LNCaP clone FGC (cell line): ENCODE measurements around the gene OR6N1.

ENCODE experiments used
- DNase-seq: peaks from one replicate; pipeline ENCODE4 v3.0.0-alpha.2; 2011; ENCODE audit warnings: low read depth
- H3K4me3 ChIP-seq: 2 replicates; pipeline ENCODE4 v1.5.1; 2011; ENCODE audit warnings: mild to moderate bottlenecking, low read depth, low read length, control low read depth
- TF ChIP-seq, protein P1 (sequence below): IDR thresholded peaks from 2 replicates; pipeline ENCODE4 v1.5.1; 2012; ENCODE audit warnings: mild to moderate bottlenecking; ENCODE audit not compliant: control insufficient read depth, insufficient read depth; ENCODE audit errors: extremely low read depth

The OR6N1 gene

DNA sequence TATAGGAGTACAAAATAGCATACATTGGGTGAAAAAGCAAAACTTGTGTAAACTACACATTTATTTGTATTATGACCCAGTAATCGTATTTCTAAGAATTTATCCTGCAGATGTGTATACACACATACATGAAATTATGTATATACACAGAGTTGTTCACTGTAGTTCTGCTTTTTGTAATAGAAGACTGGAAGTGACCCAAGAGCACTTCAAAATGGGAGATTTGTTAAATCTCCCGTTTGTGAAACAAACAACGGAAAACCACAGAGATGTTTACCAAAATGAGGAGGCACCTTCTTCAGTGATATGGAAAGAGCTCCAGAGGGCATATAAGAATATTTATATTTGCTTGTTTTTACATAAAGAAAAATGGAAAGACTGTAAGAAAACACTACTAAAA is 41.2 kb upstream of the OR6N1 start:
- no peak for DNase-seq
- TF ChIP-seq, protein P1, sequence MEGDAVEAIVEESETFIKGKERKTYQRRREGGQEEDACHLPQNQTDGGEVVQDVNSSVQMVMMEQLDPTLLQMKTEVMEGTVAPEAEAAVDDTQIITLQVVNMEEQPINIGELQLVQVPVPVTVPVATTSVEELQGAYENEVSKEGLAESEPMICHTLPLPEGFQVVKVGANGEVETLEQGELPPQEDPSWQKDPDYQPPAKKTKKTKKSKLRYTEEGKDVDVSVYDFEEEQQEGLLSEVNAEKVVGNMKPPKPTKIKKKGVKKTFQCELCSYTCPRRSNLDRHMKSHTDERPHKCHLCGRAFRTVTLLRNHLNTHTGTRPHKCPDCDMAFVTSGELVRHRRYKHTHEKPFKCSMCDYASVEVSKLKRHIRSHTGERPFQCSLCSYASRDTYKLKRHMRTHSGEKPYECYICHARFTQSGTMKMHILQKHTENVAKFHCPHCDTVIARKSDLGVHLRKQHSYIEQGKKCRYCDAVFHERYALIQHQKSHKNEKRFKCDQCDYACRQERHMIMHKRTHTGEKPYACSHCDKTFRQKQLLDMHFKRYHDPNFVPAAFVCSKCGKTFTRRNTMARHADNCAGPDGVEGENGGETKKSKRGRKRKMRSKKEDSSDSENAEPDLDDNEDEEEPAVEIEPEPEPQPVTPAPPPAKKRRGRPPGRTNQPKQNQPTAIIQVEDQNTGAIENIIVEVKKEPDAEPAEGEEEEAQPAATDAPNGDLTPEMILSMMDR: no peak
- H3K4me3 ChIP-seq: no peak overlapping the region

DNA sequence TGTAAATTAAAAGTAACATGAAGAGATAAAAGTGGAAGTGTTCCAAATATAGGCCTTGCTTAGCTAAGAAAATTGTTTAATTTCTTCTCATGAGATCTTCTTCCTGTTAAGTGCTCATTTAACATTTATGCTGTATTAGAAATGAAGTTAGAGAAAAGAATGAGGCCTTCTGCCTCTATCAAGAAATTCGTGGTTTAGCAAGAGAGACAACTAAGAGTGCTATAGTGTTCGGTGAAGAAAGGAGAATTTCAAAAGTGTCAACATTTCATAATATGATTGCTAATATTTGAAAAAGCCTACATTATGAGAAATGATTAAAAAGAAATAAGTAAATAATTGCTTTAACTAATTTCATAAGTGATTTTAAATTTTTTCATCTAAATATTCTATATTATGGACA is 40.3 kb upstream of the OR6N1 start:
- TF ChIP-seq, protein P1: no peak
- DNase-seq: no peak
- H3K4me3 ChIP-seq: no peak overlapping the region

DNA sequence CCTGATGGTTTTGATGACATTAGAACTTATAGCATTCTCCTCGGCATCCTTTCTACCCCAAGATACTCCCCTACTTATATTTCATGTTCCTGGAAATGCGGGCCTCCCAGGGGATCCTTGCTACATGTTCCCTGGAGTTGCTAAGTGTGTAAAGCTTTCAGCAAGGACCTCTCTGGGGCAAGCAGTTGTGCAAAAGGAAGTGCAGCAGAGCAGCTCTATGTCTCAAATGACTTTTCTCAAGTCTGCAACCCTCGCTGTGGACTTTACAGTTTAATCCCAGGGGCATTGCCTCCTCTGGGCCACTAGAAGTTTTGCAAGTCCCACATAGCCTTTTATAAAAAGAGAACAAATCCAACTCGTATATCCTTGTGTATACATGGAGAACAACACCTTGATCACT is 38.3 kb upstream of the OR6N1 start:
- DNase-seq: no peak
- H3K4me3 ChIP-seq: no peak overlapping the region
- TF ChIP-seq, protein P1: no peak

DNA sequence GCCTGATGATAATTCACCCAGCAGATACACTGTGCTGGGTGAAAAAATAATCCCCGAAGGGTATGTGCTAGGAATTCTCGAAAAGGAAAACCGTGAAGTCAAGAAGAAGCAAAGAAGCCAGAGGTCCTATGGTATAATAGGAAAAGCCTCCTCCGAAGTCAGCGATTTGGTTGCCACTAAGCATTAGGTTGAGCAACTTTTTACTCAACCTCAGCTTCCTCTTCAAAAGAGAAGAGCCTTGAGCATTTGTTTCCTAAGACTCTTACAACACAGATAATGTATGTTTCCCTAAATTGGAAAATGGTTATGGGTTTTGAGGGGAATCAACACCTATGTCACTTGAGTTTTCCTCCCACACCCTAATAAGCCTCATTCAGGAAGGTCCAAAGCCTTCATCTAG is 37.9 kb upstream of the OR6N1 start:
- TF ChIP-seq, protein P1: no peak
- DNase-seq: no peak
- no peak overlapping the region for H3K4me3 ChIP-seq

DNA sequence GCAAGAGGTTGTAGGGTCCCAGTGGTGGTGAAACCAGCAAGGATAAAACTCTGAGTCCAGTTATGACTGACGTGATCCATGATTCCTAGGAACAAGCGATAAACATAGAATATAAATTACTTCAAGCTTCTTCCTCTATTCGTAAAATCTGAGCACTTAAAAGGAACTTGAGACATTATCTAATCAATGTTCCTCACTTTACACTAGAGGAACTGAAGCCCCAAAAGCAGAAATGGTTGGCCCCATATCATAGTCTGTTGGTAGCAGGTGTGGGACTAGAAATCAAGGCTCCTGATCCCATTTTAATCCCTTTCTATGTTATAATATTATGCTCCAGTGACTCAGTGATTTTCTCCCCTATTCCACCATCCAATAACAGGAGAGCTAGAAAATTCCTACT is 37.3 kb upstream of the OR6N1 start:
- no peak overlapping the region for H3K4me3 ChIP-seq
- TF ChIP-seq, protein P1: no peak
- no peak for DNase-seq

DNA sequence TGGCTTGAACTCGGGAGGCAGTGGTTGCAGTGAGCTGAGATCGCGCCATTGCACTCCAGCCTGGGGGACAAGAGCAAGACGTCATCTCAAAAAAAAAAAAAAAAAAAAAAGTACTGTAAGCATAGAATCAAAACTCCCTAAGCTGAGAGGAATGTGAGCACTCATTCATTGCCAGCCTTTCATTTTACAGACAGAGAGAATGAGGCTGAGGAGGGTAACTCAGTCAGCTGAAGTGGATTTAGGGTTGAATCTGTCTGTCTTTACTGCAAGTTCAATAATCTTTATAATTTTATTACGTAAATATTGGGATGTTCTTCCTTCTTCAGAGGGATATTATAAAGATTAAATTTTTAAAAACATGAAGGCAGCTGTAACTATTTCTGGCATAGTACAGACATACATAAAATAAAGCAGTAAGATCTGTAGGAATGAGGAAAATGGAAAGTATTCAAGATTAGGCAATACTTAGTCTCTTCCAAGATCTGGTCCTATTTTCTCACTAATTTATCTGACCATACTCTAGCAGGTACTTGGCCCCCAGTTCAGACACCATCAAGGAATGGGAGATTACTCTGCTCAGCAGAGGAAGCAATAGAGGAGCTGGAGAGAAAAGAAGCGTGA is 35.0 kb upstream of the OR6N1 start:
- no peak for DNase-seq
- TF ChIP-seq, protein P1: no peak

DNA sequence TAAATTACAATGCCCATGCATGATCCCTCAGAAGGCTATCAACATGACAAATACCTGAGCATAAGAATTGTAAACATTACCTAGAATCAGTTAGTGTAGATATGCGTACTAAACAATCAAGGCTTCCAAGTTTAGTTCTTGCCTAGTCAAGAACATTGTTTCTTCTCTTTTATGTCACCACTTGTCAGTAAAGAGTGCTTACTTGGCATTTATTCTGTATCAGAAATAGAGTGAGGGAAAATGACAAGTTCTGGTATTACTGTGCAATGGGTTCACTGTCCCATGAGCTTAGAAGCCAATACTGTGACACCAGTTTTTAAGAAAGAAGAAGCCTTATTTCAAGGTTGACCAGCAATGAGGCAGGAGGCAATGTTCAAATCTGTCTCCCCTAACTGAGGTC is 31.7 kb upstream of the OR6N1 start:
- TF ChIP-seq, protein P1: no peak
- no peak overlapping the region for H3K4me3 ChIP-seq
- no peak for DNase-seq

More for the DNA sequence above, 35.0 kb upstream of the OR6N1 start:
- no peak overlapping the region for H3K4me3 ChIP-seq
